ENCODE results near the gene TIMM44.

Gene TIMM44

GRCh38 chr19:7914598-7915045, 28.8 kb downstream of the TIMM44 start, which contains the start of gene TGFBR3L:
Gene TGFBR3L, plus strand, starts transcription at chr19:7914830.
- TF ChIP-seq ZFP3 (CRISPR knock-in tag; IDR thresholded peaks at IDR 0.05) (no peak), RARB (CRISPR knock-in tag; IDR thresholded peaks at IDR 0.05) (no peak), CSDC2 (CRISPR knock-in tag; IDR thresholded peaks at IDR 0.05) (no peak), ISL1 (CRISPR knock-in tag; IDR thresholded peaks at IDR 0.05) (no peak), SNAI2 (CRISPR knock-in tag; IDR thresholded peaks at IDR 0.05) (no peak), CREB5 (CRISPR knock-in tag; IDR thresholded peaks at IDR 0.05; ENCODE audit: low read depth) (no peak), POU6F1 (CRISPR knock-in tag; IDR thresholded peaks at IDR 0.05; ENCODE audit: borderline replicate concordance, low read depth) (no peak), TOX (CRISPR knock-in tag; IDR thresholded peaks at IDR 0.05; ENCODE audit: borderline replicate concordance) (no peak), ZNF565 (CRISPR knock-in tag; conservative IDR thresholded peaks at IDR 0.05; ENCODE audit: low read depth) (no peak), TSHZ2 (CRISPR knock-in tag; IDR thresholded peaks at IDR 0.05) (no peak), ZNF70 (CRISPR knock-in tag; IDR thresholded peaks at IDR 0.05) (no peak)
- no peak for ATAC-seq

- no peak for ATAC-seq
- TF ChIP-seq CSRNP3 (CRISPR knock-in tag; IDR thresholded peaks at IDR 0.05), result no peak
- TF ChIP-seq ISL1 (CRISPR knock-in tag; IDR thresholded peaks at IDR 0.05), result no peak
- TF ChIP-seq BACH2 (CRISPR knock-in tag; IDR thresholded peaks at IDR 0.05; ENCODE audit: borderline replicate concordance), result no peak
- TF ChIP-seq ESRRG (CRISPR knock-in tag; IDR thresholded peaks at IDR 0.05), result no peak
- no peak for TF ChIP-seq ARNTL (CRISPR knock-in tag; IDR thresholded peaks at IDR 0.05; ENCODE audit: borderline replicate concordance, low read depth)
- no peak for TF ChIP-seq POU6F1 (CRISPR knock-in tag; IDR thresholded peaks at IDR 0.05; ENCODE audit: borderline replicate concordance, low read depth)
- TF ChIP-seq ZC3H10 (CRISPR knock-in tag; IDR thresholded peaks at IDR 0.05), result no peak
- no peak for TF ChIP-seq RARB (CRISPR knock-in tag; IDR thresholded peaks at IDR 0.05)
- TF ChIP-seq CSDC2 (CRISPR knock-in tag; IDR thresholded peaks at IDR 0.05), result no peak
- TF ChIP-seq SNAI2 (CRISPR knock-in tag; IDR thresholded peaks at IDR 0.05), result no peak
Observed at GRCh38 chr19:7914099-7914498, 29.4 kb downstream of the TIMM44 start.

GRCh38 chr19:7913652-7914051, 29.8 kb downstream of the TIMM44 start:
- no peak for ATAC-seq
- TF ChIP-seq CSRNP3 (CRISPR knock-in tag; IDR thresholded peaks at IDR 0.05) (no peak), ESRRG (CRISPR knock-in tag; IDR thresholded peaks at IDR 0.05) (no peak), SNAI2 (CRISPR knock-in tag; IDR thresholded peaks at IDR 0.05) (no peak), PATZ1 (CRISPR knock-in tag; IDR thresholded peaks at IDR 0.05; ENCODE audit: borderline replicate concordance) (no peak), ZNF8 (CRISPR knock-in tag; IDR thresholded peaks at IDR 0.05) (no peak), ZFP30 (CRISPR knock-in tag; IDR thresholded peaks at IDR 0.05) (no peak), POU6F1 (CRISPR knock-in tag; IDR thresholded peaks at IDR 0.05; ENCODE audit: borderline replicate concordance, low read depth) (no peak), ZC3H10 (CRISPR knock-in tag; IDR thresholded peaks at IDR 0.05) (no peak), ZFP3 (CRISPR knock-in tag; IDR thresholded peaks at IDR 0.05) (no peak)
